Omental fat pad (tissue), 4 donors: Measurements from ENCODE around the gene ZWILCH. TPM values are rescaled to one million over a fixed set of nuclear protein-coding genes. Genes with fewer than 3 reads are reported as not detected.

Experiments
- ATAC-seq: fragments of 150-250 bp; one replicate; pipeline ENCODE4 v1.9.1; 2016; ENCODE audit warnings: mild to moderate bottlenecking, moderate library complexity; ENCODE audit not compliant: low FRiP score
- DNase-seq: peaks from one replicate; pipeline ENCODE4 v3.0.0-alpha.2; 2019; ENCODE audit warnings: low spot score
- CTCF ChIP-seq, 3 donors: fragments of 450-650 bp; IDR thresholded peaks; one replicate each; pipeline ENCODE4 v1.5.1; 2016 to 2017; ENCODE audit warnings: antibody characterized with exemption in 3 of 3, mild to moderate bottlenecking in 3 of 3, moderate library complexity in 2 of 3
- total RNA-seq, 4 donors: library from RNA; depleted of rRNA; stranded (reverse); fragments of >200 nt; gene quantifications; one replicate each; pipeline ENCODE4 v1.1.0, GENCODE V29; 2016

ZWILCH gene
- total RNA-seq, 4 donors from 2014 or later: 2.5 to 4.8 (median 3.8) TPM

GRCh38 chr15:66515901-66516322 lies 10.8 kb downstream of the ZWILCH start:
- TF ChIP-seq CTCF (IDR thresholded peaks at IDR 0.05): no peak
- DNase-seq (no peak), ATAC-seq (no peak)

DNA sequence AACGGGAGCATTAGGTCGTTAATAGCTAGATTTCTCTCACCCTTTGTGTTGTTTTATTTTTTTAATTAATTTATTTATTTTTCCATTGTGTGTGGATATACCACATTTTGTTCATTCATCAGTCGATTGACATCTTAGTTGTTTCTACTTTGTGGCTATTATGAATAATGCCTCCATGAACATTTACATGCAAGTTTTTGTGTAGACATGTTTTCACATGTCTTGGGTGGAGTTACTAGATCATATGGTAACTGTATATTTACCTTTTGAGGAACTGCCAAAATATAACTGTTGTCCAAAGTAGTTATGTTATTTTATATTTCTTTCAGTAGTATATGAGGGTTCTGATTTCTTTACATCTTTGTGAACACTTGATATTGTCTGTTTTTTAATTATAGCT lies 18.8 kb downstream of the ZWILCH start:
- TF ChIP-seq CTCF (IDR thresholded peaks at IDR 0.05): no peak
- DNase-seq (no peak), ATAC-seq (no peak)

- ATAC-seq (no peak), DNase-seq (no peak)
- no peak for TF ChIP-seq CTCF (IDR thresholded peaks at IDR 0.05)
These were observed 19.7 kb downstream of the ZWILCH start for GRCh38 chr15:66524838-66525237.

- ATAC-seq (no peak), DNase-seq (no peak)
- no peak for TF ChIP-seq CTCF (IDR thresholded peaks at IDR 0.05)
These were observed 29.9 kb downstream of the ZWILCH start for GRCh38 chr15:66535056-66535455.

- ATAC-seq (no peak), DNase-seq (no peak)
- no peak for TF ChIP-seq CTCF (IDR thresholded peaks at IDR 0.05)
These were observed 37.8 kb downstream of the ZWILCH start for GRCh38 chr15:66542896-66543295.

- DNase-seq (no peak), ATAC-seq (no peak)
- TF ChIP-seq CTCF (IDR thresholded peaks at IDR 0.05): no peak
These were observed 40.1 kb downstream of the ZWILCH start for GRCh38 chr15:66545255-66545654.

- no peak for TF ChIP-seq CTCF (IDR thresholded peaks at IDR 0.05)
- DNase-seq: no peak
- ATAC-seq: no peak
These were observed 50.6 kb downstream of the ZWILCH start for GRCh38 chr15:66555685-66556084.
